Amniotic epithelial cell (primary cell): ENCODE data around the gene TAF10.

Experiments used
- DNase-seq: peaks from one replicate; pipeline ENCODE4 v3.0.0-alpha.2; 2010; ENCODE audit warnings: low read depth

TAF10 gene

GRCh38 chr11:6576471-6577373 lies 35.3 kb downstream of the TAF10 start:
- DNase-seq = peak; percentile 86

DNA sequence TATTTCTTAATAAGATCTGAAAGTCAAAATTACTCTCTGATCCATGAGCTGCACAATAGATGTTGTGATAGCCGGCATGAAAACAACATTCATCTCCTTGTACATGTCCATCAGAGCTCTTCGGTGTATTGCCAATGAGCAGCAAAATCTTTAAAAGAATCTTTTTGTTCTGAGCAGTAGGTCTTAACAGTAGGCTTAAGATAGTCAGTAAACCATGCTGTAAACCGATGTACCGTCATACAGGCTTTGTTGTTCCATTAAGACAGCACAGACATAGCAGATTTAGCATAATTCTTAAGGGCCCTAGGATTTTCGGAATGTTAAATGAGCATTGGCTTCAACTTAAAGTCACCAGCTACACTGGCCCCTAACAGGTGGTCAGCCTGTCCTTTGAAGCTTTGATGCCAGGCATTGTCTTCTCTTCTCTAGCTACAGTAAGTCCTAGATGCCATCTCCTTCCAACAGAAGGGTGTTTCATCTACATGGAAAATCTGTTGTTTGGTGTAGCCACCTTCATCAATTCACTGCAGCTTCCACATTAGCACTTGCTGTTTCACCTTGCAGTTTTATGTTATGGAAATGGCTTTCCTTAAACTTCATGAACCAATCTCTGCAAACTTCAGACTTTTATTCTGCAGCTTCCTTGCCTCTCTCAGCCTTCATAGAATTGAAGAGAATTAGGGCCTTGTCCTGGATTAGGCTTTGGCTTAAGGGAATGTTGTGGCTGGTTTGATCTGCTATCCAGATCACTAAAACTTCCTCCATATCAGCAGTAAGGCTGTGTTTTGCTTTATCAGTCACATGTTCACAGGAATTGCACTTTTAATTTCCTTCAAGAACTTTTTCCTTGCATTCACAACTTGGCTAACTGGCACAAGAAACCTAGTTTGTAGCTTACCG lies 37.0 kb downstream of the TAF10 start:
- DNase-seq = no peak

- peak; percentile 83 for DNase-seq
These were observed 39.8 kb downstream of the TAF10 start for GRCh38 chr11:6572215-6572614.

DNA sequence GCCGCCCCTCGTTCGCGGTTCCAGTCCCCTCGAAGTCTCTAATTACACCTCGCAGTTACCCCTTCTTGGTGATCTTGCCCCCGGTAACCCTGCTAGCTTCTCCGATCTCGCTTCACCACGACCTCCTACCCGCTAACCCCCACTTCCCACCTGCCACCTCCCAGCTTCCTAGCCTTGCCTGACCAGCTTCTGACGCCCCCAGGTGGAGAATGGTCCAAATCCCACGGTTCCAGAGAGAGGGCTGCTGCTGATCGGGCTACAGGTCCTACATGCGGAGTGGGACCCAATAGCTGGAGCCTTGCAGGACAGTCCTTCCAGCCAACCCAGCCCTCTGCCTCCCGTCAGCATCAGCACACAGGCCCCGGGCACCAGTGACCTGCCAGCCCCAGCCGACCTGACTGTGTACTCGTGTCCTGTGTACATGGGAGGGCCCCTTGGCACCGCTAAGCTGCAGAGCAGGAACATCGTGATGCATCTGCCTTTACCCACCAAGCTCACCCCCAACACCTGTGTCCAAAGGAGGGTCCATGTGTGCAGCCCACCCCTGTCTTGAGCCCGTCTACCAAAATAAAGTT lies 40.5 kb downstream of the TAF10 start:
- DNase-seq = no peak

DNA sequence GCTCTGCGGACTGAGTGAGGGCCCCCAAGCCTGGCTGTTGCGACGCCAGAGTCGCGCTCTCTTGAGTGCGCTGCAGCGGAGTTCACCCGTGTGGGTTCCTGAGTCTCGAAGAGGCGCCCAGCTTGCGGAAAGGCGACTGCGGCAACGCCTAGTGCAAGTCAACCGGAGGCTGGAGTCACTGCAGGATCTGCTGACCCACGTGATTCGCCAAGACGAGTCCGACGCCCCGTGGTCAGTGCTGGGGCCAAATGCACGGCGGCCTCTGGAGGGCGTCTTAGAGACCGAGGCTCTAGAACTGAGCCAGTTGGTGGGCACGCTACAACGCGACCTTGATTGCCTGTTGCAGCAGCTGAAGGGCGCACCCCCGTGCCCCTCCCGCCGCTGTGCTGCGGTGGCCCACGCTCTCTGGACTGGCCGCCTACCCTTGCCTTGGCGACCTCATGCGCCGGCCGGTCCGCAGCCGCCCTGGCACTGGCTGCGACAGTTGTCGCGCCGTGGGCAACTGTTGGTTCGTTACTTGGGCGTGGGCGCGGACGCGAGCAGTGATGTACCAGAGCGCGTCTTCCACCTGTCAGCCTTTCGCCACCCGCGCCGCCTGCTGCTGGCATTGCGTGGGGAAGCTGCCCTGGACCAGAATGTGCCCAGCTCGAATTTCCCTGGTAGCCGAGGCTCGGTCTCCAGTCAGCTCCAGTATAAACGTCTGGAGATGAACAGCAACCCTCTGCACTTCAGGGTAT lies 41.2 kb downstream of the TAF10 start:
- no peak for DNase-seq

DNA sequence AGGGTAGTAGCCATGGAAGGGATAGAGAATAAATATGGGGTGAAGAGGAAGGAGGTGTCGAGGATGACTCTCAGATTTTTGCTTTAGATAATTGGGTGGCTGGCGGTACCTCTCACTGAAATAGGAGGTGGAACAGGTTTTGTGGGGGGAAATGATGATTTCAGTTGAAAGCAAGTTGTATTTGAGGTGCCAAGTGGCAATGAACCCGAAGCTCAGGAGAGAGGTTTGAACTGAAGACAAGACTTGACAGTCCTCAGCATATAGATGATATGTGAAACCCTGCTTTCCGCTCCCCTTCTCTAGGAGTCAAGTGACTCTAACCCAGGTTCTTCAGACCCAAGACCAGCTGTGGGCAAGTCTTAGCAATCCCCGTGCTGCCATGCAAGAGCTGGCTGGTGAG lies 42.3 kb downstream of the TAF10 start:
- DNase-seq = no peak

GRCh38 chr11:6568191-6568918 lies 43.7 kb downstream of the TAF10 start:
- peak; percentile 82 for DNase-seq

DNA sequence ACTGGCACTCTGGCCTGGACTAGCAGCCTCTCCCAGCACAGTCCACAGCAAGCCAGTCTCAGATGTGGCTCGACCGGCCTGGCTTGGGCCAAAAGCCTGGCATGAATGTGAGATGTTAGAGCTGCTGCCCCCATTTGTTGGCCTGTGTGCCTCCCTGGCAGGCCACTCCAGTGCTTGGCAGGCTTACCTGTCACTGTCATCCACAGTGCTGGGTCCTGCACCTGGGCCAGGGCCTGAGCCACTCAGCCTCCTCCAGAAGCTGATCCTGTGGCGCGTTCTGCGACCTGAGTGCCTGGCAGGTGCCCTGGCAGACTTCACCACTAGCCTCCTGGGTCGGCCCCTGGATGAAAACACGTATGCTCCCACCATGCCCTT lies 44.7 kb downstream of the TAF10 start:
- no peak for DNase-seq

- no peak for DNase-seq
These were observed 45.2 kb downstream of the TAF10 start for GRCh38 chr11:6566704-6567370.

- DNase-seq = no peak
These were observed 45.9 kb downstream of the TAF10 start for GRCh38 chr11:6565988-6566703.

- peak; percentile 11 for DNase-seq
These were observed 46.7 kb downstream of the TAF10 start for GRCh38 chr11:6565325-6565724.

GRCh38 chr11:6563667-6564066 lies 48.3 kb downstream of the TAF10 start:
- no peak for DNase-seq

GRCh38 chr11:6563121-6563619 lies 48.8 kb downstream of the TAF10 start:
- DNase-seq = no peak

DNA sequence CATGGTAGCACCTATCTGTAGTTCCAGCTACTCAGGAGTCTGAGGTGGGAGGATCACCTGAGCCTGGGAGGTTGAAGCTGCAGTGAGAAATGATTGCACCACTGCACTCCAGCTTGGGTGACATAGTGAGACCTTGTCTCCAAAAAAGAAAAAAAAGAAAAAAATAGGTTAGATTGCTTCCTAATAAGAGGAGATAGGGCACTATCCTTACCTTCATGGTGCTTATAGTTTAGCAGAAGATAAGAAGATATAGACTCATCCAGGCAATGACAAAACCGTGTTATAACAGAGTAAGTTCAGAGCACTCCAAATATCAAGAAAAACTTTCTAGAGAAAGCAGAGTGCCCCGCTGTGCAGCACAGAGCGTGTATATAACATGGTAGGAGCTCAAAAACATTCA lies 50.7 kb downstream of the TAF10 start:
- no peak for DNase-seq
